SK-N-SH (cell line): ENCODE data around the gene NDUFB6. TPM values are rescaled to one million over a fixed set of nuclear protein-coding genes. Genes with fewer than 3 reads are reported as not detected.

Experiments
- CTCF ChIA-PET: fragments of 300-600, 350-600 bp; formaldehyde crosslinking; extraction: SDS; loops from one replicate; lab custom pipeline; 2021; lab: Yijun Ruan, JAX
- POLR2A ChIA-PET: fragments of 350-600 bp; sonication (Branson Sonifier 250); formaldehyde crosslinking; extraction: SDS; loops from one replicate; lab custom pipeline; 2020; ENCODE audit warnings: antibody characterized with exemption, inconsistent platforms; lab: Yijun Ruan, JAX
- DNase-seq: peaks from one replicate; pipeline ENCODE4 v3.0.0; 2012
- H2AFZ ChIP-seq: fragments of 200-600 bp; sonication (generic); 2 replicates; pipeline ENCODE4 v1.8.1; 2016; ENCODE audit warnings: antibody characterized with exemption, mild to moderate bottlenecking, low read depth
- H3F3A ChIP-seq: fragments of 200-600 bp; sonication (generic); replicated peaks from 2 replicates; pipeline ENCODE3; 2016; ENCODE audit warnings: antibody characterized with exemption, mild to moderate bottlenecking; ENCODE audit not compliant: insufficient read depth
- H3K27ac ChIP-seq, 2 experiments: fragments of 200-500 bp in 1 of 2; fragments of 200-600 bp in 1 of 2; sonication (Bioruptor generic) in 1 of 2; sonication (generic), shearing (Covaris generic) in 1 of 2; 2 replicates each; pipeline versions ENCODE4 v1.5.1 to v1.6.1; 2014 to 2016; ENCODE audit warnings: low read depth in 2 of 2, inconsistent platforms in 1 of 2, low read length in 1 of 2, mild to moderate bottlenecking in 1 of 2, mixed read lengths in 1 of 2
- H3K27me3 ChIP-seq: fragments of 200-600 bp; sonication (generic), shearing (Covaris generic); 2 replicates; pipeline ENCODE4 v1.6.1; 2016; ENCODE audit warnings: mixed run types; ENCODE audit not compliant: insufficient read depth
- H3K36me3 ChIP-seq, 2 experiments: fragments of 200-500 bp in 1 of 2; fragments of 200-600 bp in 1 of 2; sonication (Bioruptor generic) in 1 of 2; sonication (generic) in 1 of 2; replicated peaks in 1 of 2; 2 replicates each; pipeline versions ENCODE3 to v1.5.1; 2014 to 2016; ENCODE audit warnings: low read length in 1 of 2, mild to moderate bottlenecking in 1 of 2; ENCODE audit not compliant: insufficient read depth in 2 of 2, control insufficient read depth in 1 of 2
- H3K4me1 ChIP-seq, 2 experiments: fragments of 200-500 bp in 1 of 2; fragments of 200-600 bp in 1 of 2; sonication (Bioruptor generic) in 1 of 2; sonication (generic), shearing (Covaris generic) in 1 of 2; 2 replicates each; pipeline versions ENCODE4 v1.5.1 to v1.6.1; 2014 to 2016; ENCODE audit warnings: low read depth in 1 of 2, low read length in 1 of 2, mixed run types in 1 of 2; ENCODE audit not compliant: insufficient read depth in 2 of 2, control insufficient read depth in 1 of 2
- H3K4me2 ChIP-seq: fragments of 200-600 bp; sonication (generic), shearing (Covaris generic); 2 replicates; pipeline ENCODE4 v1.6.1; 2017; ENCODE audit warnings: mixed run types
- H3K4me3 ChIP-seq, 2 experiments: fragments of 200-500 bp in 1 of 2; fragments of 200-600 bp in 1 of 2; sonication (Bioruptor generic) in 1 of 2; sonication (generic), shearing (Covaris generic) in 1 of 2; 2 replicates each; pipeline versions ENCODE4 v1.5.1 to v1.8.1; 2014 to 2016; ENCODE audit warnings: low read depth in 2 of 2, inconsistent platforms in 1 of 2, low read length in 1 of 2, mild to moderate bottlenecking in 1 of 2, mixed read lengths in 1 of 2, moderate library complexity in 1 of 2
- H3K79me2 ChIP-seq: fragments of 200-600 bp; sonication (generic); 2 replicates; pipeline ENCODE4 v1.8.1; 2017; ENCODE audit warnings: mild to moderate bottlenecking; ENCODE audit not compliant: insufficient read depth
- H3K9ac ChIP-seq: fragments of 200-600 bp; sonication (generic); 2 replicates; pipeline ENCODE4 v1.6.1; 2017; ENCODE audit warnings: mixed run types
- H3K9me2 ChIP-seq: fragments of 200-600 bp; sonication (generic); 2 replicates; pipeline ENCODE4 v1.6.1; 2017; ENCODE audit warnings: mixed run types
- H3K9me3 ChIP-seq: fragments of 200-600 bp; sonication (generic); 2 replicates; pipeline ENCODE4 v1.6.1; 2017; ENCODE audit warnings: mixed run types, mild to moderate bottlenecking, moderate library complexity
- H4K20me1 ChIP-seq: fragments of 200-600 bp; sonication (generic); 2 replicates; pipeline ENCODE4 v1.6.1; 2017; ENCODE audit warnings: mild to moderate bottlenecking, mixed run types; ENCODE audit not compliant: insufficient read depth
- CHD2 ChIP-seq: fragments of 150-350 bp; IDR thresholded peaks from 2 replicates; pipeline ENCODE4 v1.6.1; 2018; ENCODE audit warnings: low read length; ENCODE audit not compliant: partially characterized antibody
- ELF1 ChIP-seq: IDR thresholded peaks from 2 replicates; pipeline ENCODE4 v1.4.0; 2012
- EZH2phosphoT487 ChIP-seq: fragments of 200-600 bp; sonication (generic); IDR thresholded peaks from 2 replicates; pipeline ENCODE4 v1.6.1; 2017; ENCODE audit warnings: low read depth, mixed run types, mild to moderate bottlenecking, antibody characterized with exemption, moderate library complexity, borderline replicate concordance
- FOSL2 ChIP-seq: IDR thresholded peaks from 2 replicates; pipeline ENCODE4 v1.4.0; 2012; ENCODE audit warnings: low read depth, mild to moderate bottlenecking, moderate library complexity, borderline replicate concordance
- FOXJ3 ChIP-seq: sonication (generic); formaldehyde crosslinking; IDR thresholded peaks from 2 replicates; pipeline ENCODE4 v1.5.1; 2020; ENCODE audit warnings: mild to moderate bottlenecking, missing genetic modification reagents
- FOXM1 ChIP-seq: IDR thresholded peaks from 2 replicates; pipeline ENCODE4 v1.4.0; 2012; ENCODE audit warnings: low read depth, mild to moderate bottlenecking
- GABPA ChIP-seq: IDR thresholded peaks from 2 replicates; pipeline ENCODE4 v1.4.0; 2012; ENCODE audit warnings: low read depth, mild to moderate bottlenecking
- JUND ChIP-seq: IDR thresholded peaks from 2 replicates; pipeline ENCODE4 v1.4.0; 2012
- MAX ChIP-seq: IDR thresholded peaks from 2 replicates; pipeline ENCODE4 v1.4.0; 2012; ENCODE audit warnings: low read depth
- MEF2A ChIP-seq: IDR thresholded peaks from 2 replicates; pipeline ENCODE4 v1.4.0; 2012; ENCODE audit warnings: low read depth, borderline replicate concordance
- MXI1 ChIP-seq: IDR thresholded peaks from 2 replicates; pipeline ENCODE4 v1.6.1; 2012; ENCODE audit warnings: mild to moderate bottlenecking, low read depth, low read length, improper control_type of control experiment
- NFIC ChIP-seq: IDR thresholded peaks from 2 replicates; pipeline ENCODE4 v1.4.0; 2012; ENCODE audit warnings: borderline replicate concordance
- NRF1 ChIP-seq: IDR thresholded peaks from 2 replicates; pipeline ENCODE4 v1.6.1; 2012; ENCODE audit warnings: low read depth, mild to moderate bottlenecking, low read length
- POLR2AphosphoS5 ChIP-seq: IDR thresholded peaks from 2 replicates; pipeline ENCODE4 v1.6.1; 2012; ENCODE audit warnings: low read depth, low read length
- RCOR1 ChIP-seq: fragments of 150-350 bp; IDR thresholded peaks from 2 replicates; pipeline ENCODE4 v1.6.1; 2017; ENCODE audit warnings: antibody characterized with exemption, low read length
- RFX5 ChIP-seq: IDR thresholded peaks from 2 replicates; pipeline ENCODE4 v1.6.1; 2012; ENCODE audit warnings: mild to moderate bottlenecking, improper control_type of control experiment, low read length
- RXRA ChIP-seq: IDR thresholded peaks from 2 replicates; pipeline ENCODE4 v1.4.0; 2012; ENCODE audit warnings: low read depth, mild to moderate bottlenecking, borderline replicate concordance
- SIN3A ChIP-seq: IDR thresholded peaks from 2 replicates; pipeline ENCODE4 v1.6.1; 2012; ENCODE audit warnings: low read depth, mild to moderate bottlenecking, low read length, moderate library complexity, borderline replicate concordance
- TAF1 ChIP-seq: IDR thresholded peaks from 2 replicates; pipeline ENCODE4 v1.6.1; 2012; ENCODE audit warnings: low read depth, mild to moderate bottlenecking, low read length, moderate library complexity, borderline replicate concordance
- TCF12 ChIP-seq: IDR thresholded peaks from 2 replicates; pipeline ENCODE4 v1.4.0; 2012
- TEAD4 ChIP-seq: IDR thresholded peaks from 2 replicates; pipeline ENCODE4 v1.4.0; 2012; ENCODE audit warnings: mild to moderate bottlenecking, borderline replicate concordance; ENCODE audit not compliant: insufficient read depth
- YY1 ChIP-seq: IDR thresholded peaks from 2 replicates; pipeline ENCODE4 v1.4.0; 2012; ENCODE audit warnings: low read depth, mild to moderate bottlenecking
- WGBS: methylation state at CpG from one replicate; pipeline ENCODE4 v1.1.6; 2017; ENCODE audit warnings: low lambda C conversion rate; 5-methylcytosine and 5-hydroxymethylcytosine counted together
- polyA plus RNA-seq, 3 experiments: library from polyadenylated mRNA; depleted of rRNA; stranded (reverse); fragments of >200 nt; gene quantifications; 2 replicates each; pipeline ENCODE4 v1.2.3, GENCODE V29; 2012
- TF ChIP-seq, protein P1 (sequence below): IDR thresholded peaks from 2 replicates; pipeline ENCODE4; 2012
- TF ChIP-seq, protein P2 (sequence below): fragments of 150-350 bp; IDR thresholded peaks from 2 replicates; pipeline ENCODE4 v1.6.1; 2017; ENCODE audit warnings: antibody characterized with exemption, low read length, low read depth, borderline replicate concordance
- TF ChIP-seq, protein P3 (sequence below): IDR thresholded peaks from 2 replicates; pipeline ENCODE4 v1.4.0; 2012; ENCODE audit warnings: low read depth, borderline replicate concordance
- TF ChIP-seq, protein P4 (sequence below): IDR thresholded peaks from 2 replicates; pipeline ENCODE4 v1.6.1; 2012; ENCODE audit warnings: mild to moderate bottlenecking, low read depth, low read length, moderate library complexity

Gene NDUFB6
- polyA plus RNA-seq, 1 of the 3 experiments (the other 2 are of a cell fraction): 96.2 TPM

GRCh38 chr9:32526041-32526706 lies 46.8 kb downstream of the NDUFB6 start, which contains the start of gene RIGI:
TSS of gene RIGI (minus strand) at chr9:32526196. CDS start at chr9:32526166, 30 bp downstream.
- 4% methylated on average over 37 of the region's 37 CpGs for WGBS
- Histone ChIP-seq H3K9me3 (no peaks in the 10 kb centered on the region), H3K36me3 (peaks cover 0 to 11% of the 10 kb centered on the region in 2 experiments), H3K27ac (peak within 1 kb of the TSS; percentile 72 to 86), H3K9me2 (no peaks in the 10 kb centered on the region), H3K4me3 (peak within 1 kb of the TSS; percentile 70 to 79), H3K4me2 (peak within 1 kb of the TSS; percentile 91), H3K79me2 (peaks cover 23% of the 10 kb centered on the region), H2AFZ (peak within 1 kb of the TSS; percentile 90), H3F3A (peaks cover 13% of the 10 kb centered on the region), H4K20me1 (no peaks in the 10 kb centered on the region), H3K9ac (peak within 1 kb of the TSS; percentile 74), H3K4me1 (peaks cover 0 to 7% of the 10 kb centered on the region in 2 experiments; a peak in 3 of 4 replicates), H3K27me3 (no peaks in the 10 kb centered on the region)
- peak; percentile 64 for DNase-seq
- CTCF ChIA-PET: interaction anchor here (0.6 to 7.4 kb wide), 31 partner anchors 10 to 442 kb away, joined by 3 to 127 read pairs (median 4); partner anchors contain the start of genes ACO1 and NDUFB6
- POLR2A ChIA-PET: interaction anchor here (1.1 to 1.4 kb wide), 2 partner anchors 46 to 147 kb away, joined by 4 read pairs; no protein-coding TSS in a partner anchor
- TF ChIP-seq FOXJ3 (CRISPR knock-in tag): no peak
- TF ChIP-seq FOSL2: no peak
- TF ChIP-seq SIN3A: 0 out of 2 replicates have a peak, but pooled peaks have one; percentile 54
- no peak for TF ChIP-seq NRF1
- no peak for TF ChIP-seq YY1
- TF ChIP-seq, protein P1, sequence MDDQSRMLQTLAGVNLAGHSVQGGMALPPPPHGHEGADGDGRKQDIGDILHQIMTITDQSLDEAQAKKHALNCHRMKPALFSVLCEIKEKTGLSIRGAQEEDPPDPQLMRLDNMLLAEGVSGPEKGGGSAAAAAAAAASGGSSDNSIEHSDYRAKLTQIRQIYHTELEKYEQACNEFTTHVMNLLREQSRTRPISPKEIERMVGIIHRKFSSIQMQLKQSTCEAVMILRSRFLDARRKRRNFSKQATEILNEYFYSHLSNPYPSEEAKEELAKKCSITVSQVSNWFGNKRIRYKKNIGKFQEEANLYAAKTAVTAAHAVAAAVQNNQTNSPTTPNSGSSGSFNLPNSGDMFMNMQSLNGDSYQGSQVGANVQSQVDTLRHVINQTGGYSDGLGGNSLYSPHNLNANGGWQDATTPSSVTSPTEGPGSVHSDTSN: peak; percentile 47
- no peak for TF ChIP-seq FOXM1
- peak; percentile 16; the same call in 1 of the 2 replicates for TF ChIP-seq TCF12
- TF ChIP-seq MXI1: peak; percentile 25; the same call in 1 of the 2 replicates
- TF ChIP-seq ELF1: peak; percentile 36; the same call in 1 of the 2 replicates
- no peak for TF ChIP-seq RCOR1
- TF ChIP-seq NFIC: no peak; the same call in 1 of the 2 replicates
- TF ChIP-seq MAX: peak; percentile 64; the same call in 1 of the 2 replicates
- TF ChIP-seq POLR2AphosphoS5: peak; percentile 40; the same call in 1 of the 2 replicates
- no peak for TF ChIP-seq RXRA
- TF ChIP-seq, protein P2, sequence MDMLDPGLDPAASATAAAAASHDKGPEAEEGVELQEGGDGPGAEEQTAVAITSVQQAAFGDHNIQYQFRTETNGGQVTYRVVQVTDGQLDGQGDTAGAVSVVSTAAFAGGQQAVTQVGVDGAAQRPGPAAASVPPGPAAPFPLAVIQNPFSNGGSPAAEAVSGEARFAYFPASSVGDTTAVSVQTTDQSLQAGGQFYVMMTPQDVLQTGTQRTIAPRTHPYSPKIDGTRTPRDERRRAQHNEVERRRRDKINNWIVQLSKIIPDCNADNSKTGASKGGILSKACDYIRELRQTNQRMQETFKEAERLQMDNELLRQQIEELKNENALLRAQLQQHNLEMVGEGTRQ: no peak
- TF ChIP-seq, protein P3, sequence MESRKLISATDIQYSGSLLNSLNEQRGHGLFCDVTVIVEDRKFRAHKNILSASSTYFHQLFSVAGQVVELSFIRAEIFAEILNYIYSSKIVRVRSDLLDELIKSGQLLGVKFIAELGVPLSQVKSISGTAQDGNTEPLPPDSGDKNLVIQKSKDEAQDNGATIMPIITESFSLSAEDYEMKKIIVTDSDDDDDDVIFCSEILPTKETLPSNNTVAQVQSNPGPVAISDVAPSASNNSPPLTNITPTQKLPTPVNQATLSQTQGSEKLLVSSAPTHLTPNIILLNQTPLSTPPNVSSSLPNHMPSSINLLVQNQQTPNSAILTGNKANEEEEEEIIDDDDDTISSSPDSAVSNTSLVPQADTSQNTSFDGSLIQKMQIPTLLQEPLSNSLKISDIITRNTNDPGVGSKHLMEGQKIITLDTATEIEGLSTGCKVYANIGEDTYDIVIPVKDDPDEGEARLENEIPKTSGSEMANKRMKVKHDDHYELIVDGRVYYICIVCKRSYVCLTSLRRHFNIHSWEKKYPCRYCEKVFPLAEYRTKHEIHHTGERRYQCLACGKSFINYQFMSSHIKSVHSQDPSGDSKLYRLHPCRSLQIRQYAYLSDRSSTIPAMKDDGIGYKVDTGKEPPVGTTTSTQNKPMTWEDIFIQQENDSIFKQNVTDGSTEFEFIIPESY: no peak
- no peak for TF ChIP-seq TEAD4
- TF ChIP-seq EZH2phosphoT487: no peak
- peak; percentile 46; the same call in 1 of the 2 replicates for TF ChIP-seq TAF1
- TF ChIP-seq RFX5: no peak
- 0 out of 2 replicates have a peak, but pooled peaks have one; percentile 16 for TF ChIP-seq GABPA
- TF ChIP-seq, protein P4, sequence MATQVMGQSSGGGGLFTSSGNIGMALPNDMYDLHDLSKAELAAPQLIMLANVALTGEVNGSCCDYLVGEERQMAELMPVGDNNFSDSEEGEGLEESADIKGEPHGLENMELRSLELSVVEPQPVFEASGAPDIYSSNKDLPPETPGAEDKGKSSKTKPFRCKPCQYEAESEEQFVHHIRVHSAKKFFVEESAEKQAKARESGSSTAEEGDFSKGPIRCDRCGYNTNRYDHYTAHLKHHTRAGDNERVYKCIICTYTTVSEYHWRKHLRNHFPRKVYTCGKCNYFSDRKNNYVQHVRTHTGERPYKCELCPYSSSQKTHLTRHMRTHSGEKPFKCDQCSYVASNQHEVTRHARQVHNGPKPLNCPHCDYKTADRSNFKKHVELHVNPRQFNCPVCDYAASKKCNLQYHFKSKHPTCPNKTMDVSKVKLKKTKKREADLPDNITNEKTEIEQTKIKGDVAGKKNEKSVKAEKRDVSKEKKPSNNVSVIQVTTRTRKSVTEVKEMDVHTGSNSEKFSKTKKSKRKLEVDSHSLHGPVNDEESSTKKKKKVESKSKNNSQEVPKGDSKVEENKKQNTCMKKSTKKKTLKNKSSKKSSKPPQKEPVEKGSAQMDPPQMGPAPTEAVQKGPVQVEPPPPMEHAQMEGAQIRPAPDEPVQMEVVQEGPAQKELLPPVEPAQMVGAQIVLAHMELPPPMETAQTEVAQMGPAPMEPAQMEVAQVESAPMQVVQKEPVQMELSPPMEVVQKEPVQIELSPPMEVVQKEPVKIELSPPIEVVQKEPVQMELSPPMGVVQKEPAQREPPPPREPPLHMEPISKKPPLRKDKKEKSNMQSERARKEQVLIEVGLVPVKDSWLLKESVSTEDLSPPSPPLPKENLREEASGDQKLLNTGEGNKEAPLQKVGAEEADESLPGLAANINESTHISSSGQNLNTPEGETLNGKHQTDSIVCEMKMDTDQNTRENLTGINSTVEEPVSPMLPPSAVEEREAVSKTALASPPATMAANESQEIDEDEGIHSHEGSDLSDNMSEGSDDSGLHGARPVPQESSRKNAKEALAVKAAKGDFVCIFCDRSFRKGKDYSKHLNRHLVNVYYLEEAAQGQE: no peak
- TF ChIP-seq JUND: no peak
- TF ChIP-seq CHD2: no peak
- TF ChIP-seq MEF2A: no peak; the same call in 1 of the 2 replicates
